GM20000 (cell line): ENCODE data around the gene BEAN1.

ENCODE experiments used
- DNase-seq: peaks from one replicate; pipeline ENCODE4 v3.0.0; 2012; ENCODE audit warnings: low spot score
- CTCF ChIP-seq: IDR thresholded peaks from 2 replicates; pipeline ENCODE4 v1.5.1; 2012; ENCODE audit warnings: mild to moderate bottlenecking, control low read depth; ENCODE audit errors: extremely low read depth, missing control alignments

Gene BEAN1

DNA sequence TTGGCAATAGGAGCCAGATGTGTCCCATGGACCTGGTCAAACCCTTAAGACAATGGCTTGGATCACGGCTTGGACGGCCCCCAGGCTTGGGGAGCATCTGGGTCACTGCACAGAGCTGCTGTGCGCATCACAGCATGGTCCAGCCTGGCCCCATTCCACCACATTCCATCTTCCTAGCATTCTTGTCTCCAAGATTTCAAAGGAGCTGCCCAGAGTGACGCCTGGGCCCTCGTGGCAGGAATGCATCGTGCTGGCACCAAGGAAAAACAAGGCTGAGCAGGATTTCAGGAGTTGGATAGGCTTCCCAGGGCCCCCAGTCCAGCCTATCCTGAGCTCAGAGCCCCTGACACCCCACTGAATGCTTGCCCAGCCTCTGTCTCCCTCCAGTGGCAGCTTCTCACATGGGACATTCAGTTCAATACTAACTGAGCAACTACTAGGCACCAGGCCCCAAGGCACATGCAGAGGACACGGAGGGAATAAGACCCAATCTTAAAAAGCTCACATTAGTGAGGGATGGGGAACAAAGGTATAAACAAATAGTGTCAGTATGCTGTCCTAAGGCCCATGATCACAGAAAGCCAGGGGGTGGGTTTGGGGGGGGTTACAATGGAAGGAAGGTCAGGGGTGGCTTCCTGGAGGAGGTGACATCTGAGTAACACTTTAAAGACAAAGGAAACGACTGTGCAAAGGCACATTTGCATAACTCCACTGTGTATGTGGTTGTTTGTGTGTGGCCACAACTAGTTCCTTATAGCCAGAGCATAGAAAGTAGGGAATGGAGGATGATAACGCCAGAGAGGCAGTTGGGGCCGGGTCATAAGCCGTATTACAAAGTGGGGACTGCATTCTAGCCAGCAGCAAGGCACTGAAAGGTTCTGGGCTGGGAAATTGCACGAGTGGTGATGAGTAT lies 88.8 kb downstream of the BEAN1 start:
- TF ChIP-seq CTCF = peak; percentile 25
- no peak for DNase-seq

DNA sequence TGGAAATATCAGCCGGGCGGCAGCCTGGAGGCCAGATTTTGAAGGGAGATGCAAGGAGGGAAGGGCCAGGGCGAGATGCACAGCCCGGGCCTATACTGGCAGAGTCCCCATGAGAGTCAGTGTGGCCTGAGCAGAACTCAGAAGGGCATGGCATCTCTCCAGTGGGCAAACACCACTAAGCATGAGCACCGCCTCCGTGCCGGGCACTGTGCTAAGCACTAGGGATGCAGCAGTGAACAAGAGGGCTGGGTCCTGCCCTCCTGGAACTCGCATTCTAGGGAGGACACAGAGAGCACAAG lies 89.4 kb downstream of the BEAN1 start:
- no peak for DNase-seq
- TF ChIP-seq CTCF = no peak

- TF ChIP-seq CTCF = no peak
- DNase-seq = peak; percentile 92
Observed at GRCh38 chr16:66516808-66517585, 89.9 kb downstream of the BEAN1 start.

- DNase-seq = no peak
- TF ChIP-seq CTCF = no peak
Observed at GRCh38 chr16:66517586-66518263, 90.6 kb downstream of the BEAN1 start.

GRCh38 chr16:66519482-66520373 lies 92.6 kb downstream of the BEAN1 start:
- DNase-seq = no peak
- no peak for TF ChIP-seq CTCF

GRCh38 chr16:66520406-66521170 lies 93.5 kb downstream of the BEAN1 start:
- no peak for TF ChIP-seq CTCF
- no peak for DNase-seq
